CD4-positive, alpha-beta T cell treated with Interleukin-2 at 100 ng/mL for 4 hours (primary cell): ENCODE measurements around the gene CC2D1A.
"Not testable (repeated sequence)": the region's sequence is repeated elsewhere in the genome, so short reads cannot be mapped to it uniquely, and the experiment has no call there.

Experiments used
- DNase-seq: peaks from one replicate; pipeline ENCODE4 v3.0.0-alpha.2; 2020; ENCODE audit warnings: low spot score

The CC2D1A gene

DNA sequence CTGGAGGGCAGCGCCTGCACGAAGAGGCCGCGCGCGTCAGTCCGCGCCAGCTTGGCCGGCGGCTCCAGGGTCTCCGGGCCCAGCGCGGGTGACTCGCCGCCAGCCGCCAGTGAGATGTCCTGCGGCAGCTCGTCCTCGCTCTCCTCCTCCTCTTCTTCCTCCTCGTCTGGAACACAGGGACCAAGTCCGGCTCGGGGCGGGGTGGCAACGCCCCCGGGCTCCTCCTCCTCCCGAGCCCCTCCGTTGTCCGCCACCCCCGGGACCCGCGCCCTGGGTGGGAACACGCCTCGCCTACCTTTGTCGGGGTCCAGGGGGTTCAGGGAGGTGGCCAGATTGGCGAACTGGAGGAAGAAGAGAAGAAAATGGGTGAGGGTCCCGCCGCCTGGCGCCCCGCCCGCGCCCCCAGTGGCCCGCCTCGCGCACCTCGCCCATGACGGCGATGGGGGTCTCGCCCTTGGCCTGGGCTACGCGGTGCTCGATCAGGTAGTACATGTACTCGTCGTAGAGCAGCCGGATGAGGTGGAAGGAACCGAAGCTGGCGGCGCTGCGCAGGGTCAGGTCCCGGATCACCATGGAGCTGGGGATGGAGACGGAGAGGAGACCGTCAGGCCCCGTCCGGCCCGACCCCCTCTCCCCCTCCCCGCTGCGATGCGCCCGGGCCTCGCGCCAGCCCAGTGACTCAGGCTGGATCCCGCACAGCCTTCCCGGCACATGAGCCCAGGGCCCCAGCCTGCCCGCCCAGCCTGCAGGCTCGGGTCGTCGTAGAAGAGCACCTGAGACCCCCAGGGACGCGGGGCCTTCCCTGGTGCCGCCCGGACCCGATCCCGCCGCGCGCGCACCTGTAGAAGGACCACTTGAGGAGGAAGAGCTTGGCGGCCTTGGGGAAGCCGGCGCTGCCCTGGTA, 57.0 kb downstream of the CC2D1A start:
- no peak for DNase-seq

DNA sequence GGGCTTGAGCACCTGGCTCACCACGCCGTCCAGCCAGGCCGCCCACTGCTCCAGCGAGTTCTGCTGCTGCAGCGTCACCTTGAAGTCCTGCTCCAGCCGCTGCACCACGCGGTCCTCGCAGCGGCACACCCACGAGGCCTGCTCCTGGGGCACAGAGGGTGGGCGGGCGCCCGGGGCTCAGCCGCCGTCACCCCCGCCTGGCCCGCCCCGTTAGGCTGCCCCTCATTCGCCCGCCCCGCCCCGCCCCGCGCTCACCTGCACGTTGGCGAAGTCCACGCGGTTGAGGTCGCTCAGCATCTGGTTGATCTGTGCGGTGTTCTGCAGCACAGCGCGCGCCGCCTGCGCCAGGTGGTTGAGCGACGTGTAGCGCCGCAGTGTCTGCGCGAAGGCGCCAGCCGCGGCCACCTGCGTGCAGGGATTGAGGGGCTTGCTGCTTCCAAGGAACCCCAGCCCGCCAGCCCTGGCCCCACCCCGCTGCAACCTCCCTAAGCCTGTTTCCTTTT, 57.7 kb downstream of the CC2D1A start:
- no peak for DNase-seq

DNA sequence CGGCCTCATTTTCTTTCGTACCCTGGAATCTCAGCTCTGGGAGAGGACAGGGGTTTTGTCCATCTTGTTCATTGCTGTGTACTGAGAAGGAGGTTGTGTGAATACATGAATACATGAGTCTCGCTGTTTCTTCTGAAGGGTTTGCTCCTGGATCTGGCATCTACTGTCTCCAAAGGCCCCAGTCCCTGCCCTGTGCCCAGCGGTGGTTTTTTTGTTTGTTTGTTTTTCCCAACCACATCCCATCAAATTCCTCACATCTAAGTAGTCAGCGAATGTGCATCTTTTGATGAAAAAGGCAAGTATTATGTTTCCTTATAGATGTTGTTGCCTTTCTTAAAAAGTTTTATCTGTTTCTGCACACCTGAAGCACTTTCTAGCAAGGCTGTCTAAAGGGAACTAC, 58.8 kb downstream of the CC2D1A start:
- DNase-seq, result no peak

DNA sequence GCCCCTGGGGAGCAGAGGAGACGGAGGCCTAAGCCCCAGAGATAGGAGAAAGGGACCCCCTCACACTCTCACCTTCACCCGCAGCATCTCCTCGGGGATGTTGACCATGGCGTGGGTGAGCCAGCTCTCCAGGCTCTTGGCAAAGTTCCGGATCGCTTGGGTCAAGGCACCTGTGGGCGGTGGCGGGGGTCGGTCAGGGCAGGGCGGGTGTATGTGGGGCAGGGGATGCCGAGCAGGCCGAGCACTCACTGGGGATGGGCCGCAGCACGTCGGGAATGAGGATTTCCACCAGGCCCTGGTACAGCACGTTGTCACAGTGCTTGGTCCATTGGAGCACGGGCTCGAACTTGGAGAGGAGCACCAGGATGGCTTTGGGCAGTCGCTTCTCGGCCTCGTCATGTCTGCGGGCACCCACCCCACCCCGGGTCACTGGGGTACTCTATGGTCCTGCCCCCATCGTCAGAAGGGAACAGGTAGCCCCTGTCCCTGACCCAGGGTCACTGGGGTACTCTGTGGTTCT, 59.4 kb downstream of the CC2D1A start:
- no peak for DNase-seq

DNA sequence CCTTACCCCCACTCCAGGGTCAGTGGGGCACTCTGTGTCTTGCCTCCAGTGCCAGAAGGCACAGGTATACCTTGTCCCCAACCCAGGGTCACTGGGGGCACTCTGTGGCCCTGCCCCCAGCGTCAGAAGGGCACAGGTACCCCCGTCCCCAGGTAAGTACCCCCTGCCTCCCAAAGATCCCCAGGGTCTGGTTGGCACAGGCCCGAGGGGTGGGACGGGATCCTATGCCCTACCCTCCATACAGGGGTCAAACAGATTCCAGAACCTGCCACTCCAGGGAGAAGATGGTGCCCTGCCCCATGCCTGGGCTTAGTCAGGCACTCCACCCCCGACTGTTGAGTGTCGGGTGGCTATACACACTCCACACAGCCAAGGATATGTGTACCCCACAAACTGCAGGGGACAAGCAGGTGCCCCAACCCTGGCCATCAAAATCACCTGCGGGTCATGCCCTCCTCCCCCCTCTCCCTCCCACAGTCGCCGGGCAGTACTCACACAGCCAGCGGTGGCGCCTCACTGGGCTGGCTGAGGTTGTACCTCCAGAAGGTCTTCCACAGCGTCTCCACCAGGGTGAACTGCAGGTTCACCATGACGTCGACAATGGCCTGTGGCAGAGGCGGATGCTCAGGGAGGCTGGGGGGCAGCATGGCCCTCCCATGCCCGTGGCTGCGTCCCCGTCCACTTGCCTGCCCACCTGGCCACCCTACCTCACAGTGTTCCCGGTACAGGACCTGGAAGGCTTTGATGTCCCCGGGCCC, 60.1 kb downstream of the CC2D1A start:
- DNase-seq, result no peak

DNA sequence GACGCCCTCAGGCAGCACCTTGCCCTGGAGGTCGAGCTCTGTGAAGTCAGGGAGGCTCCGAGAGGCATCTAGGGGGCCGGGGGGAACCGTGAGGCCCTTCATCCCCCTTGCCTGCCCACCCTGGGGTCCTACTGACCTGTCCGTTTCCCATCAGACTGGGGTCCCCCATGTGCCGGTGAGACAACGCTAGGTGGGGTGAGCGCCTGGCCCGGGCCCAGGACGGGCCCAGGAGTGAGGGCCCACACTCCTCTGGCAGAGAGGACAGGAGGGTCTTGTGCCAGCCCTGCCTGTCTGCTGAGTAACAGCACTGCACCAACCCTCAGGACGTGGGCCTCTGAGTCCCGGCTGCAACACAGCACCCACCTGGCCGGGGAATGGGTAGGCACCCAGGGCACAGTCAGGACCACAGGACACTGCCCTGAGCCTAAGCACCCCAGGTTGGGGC, 60.7 kb downstream of the CC2D1A start:
- no peak for DNase-seq

DNA sequence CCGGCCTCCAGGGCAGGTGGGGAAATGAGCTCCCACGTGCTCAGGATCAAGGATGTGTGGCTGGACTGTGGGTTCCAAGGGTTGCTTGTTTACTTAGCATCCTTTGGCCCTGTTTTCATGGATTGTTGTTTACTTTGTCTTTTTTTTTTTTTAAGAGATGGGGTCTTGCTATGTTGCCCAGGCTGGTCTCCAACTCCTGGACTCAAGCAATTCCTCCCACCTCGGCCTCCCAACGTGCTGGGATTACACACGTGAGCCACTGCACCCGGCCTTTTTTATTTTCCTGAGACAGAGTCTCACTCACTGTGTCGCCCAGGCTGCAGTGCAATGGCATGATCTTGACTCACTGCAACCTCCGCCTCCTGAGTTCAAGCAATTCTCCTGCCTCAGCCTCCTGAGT, 61.2 kb downstream of the CC2D1A start:
- DNase-seq, result not testable (repeated sequence)

DNA sequence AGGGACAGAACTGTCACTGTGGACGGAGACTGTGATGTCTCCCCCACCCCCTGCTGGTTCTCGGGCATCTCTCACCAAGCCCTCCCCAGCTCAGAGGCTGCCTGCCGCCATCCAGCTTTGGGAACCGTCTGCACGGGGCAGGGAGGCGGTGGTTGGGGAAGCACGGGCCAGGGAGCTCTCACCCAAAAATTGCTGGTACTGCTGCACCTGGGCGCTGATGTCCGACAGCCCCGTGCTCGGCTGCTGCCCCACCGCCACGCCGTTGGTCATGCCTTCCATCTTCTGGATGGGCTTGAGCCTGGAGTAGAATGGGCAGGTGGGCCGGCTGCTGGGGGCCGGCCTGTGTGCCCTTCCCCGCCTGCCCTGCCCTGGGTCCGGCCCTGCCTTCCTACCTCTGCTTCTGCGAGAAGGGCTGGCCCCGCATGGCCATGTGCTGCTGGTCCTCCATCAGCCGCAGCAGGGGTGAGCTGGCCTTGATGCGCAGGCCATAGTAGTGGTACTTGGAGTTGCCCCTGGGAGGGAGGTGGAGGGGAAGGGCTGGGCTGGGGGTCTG, 62.5 kb downstream of the CC2D1A start:
- no peak for DNase-seq

DNA sequence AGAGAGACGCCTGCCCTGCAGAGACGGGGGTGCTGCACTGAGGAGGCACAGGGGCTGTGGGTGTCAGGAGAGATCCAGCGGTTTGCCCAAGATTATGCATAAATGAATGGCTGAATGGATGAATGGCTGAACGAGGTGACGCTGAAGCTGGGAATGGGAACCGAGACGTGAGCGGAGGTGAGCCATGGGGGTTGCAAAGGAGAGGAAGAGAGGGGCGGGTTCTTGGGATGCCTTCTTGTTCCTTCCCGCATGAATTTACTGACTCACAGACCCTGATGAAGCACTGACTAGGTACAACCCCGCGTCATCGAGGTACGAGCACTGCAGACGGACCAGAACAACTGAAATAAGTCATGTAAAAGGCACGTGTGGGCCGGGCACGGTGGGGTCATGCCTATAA, 63.0 kb downstream of the CC2D1A start:
- DNase-seq, result no peak

DNA sequence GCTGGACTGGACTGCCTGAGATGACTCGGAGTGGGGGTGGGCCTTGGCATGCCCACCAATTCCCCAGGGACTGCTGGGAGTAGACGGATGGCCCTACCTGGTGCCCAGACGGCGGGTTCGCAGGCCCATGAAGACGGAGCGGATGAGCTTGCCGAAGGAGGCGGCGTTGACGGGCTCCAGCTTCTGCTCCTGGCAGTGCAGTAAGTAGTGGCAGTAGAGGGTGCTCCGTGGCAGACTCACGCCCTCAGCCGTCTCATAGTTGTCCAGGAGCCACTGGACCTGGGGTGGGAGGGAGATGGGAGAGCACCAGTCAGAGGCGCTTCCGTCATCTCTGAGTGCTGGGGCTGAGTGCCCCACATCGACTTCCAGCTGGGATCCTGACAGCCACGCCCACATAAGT, 63.9 kb downstream of the CC2D1A start:
- DNase-seq, result no peak

DNA sequence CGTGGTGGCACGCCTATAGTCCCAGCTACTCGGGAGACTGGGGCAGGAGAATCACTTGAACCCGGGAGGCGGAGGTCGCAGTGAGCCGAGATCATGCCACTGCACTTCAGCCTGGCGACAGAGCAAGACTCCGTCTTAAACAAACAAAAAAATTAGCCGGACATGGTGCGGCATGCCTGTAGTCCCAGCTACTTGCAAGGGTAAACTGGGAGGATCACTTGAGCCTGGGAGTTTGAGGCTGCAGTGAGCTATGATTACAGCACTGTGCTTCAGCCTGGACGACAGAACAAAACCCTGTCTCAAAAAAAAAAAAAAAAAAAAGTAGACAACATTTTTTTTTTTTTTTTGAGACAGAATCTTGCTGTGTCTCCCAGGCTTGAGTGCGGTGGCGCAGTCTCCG, 65.9 kb downstream of the CC2D1A start:
- not testable (repeated sequence) for DNase-seq

DNA sequence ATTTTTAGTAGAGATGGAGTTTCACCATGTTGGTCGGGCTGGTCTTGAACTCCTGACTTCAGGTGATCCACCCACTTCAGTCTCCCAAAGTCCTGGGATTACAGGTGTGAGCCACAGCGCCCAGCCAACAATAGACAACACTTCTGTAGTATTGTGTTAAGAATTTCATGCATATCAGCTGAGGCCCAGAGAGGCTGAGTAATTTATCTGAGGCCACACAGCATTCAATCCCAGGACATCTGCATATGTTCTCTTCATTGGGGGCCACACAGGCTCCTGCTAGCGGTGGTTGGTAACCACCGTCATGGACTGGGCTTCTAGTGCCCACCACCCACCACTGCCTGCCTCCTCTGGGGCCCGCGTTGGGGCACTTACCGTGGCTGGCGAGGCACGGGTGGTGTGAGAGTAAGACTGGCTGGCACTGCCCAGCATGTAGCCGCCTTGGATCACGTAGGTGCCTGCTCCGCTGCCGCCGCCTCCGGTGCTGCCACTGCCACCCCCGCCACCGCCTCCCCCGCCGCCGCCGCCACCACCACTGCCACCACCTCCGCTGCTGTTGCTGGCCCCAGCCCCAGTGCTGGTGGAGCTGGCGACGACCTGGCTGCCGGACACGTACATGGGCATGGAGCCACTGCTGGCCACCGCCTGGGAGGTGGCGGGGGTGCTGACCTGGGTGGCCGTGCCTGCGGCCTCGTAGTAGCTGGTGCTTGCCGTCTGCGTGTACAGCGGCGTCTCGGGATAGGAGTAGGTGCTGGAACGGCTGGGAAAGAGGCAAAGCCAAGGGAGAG, 66.6 kb downstream of the CC2D1A start:
- DNase-seq, result no peak

DNA sequence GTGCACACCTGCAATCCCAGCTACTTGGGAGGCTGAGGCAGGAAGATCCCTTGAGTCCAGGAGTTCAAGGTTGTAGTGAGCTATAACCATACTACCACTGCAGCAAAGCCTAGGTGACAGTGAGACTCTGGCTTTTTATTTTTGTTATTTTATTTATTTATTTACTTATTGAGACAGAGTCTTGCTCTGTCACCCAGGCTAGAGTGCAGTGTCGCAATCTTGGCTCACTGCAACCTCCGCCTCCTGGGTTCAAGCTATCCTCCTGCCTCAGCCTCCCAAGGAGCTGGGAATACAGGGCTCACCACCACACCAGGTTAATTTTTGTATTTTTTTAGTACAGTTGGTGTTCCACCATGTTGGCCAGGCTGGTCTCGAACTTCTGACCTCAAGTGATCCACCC, 67.5 kb downstream of the CC2D1A start:
- DNase-seq, result not testable (repeated sequence)

DNA sequence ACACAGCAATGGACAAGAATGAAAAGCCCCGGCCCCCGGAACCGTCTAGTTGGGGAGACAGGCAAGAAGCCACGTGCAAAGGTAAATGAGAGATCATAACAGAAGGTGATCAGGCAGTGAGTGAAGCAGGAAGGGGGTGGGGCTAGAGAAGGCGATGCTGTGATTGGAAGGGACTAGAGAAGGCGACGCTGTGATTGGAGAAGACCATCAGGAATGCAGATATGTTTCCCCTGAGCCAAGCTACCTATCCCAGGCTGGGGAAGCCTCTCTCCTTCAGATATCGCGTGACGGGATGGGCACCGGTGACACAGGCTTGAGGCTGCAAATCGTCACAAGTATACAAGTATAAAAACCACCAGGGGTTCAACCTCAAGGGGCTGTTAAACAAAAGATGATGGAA, 68.1 kb downstream of the CC2D1A start:
- peak; percentile 39 for DNase-seq

DNA sequence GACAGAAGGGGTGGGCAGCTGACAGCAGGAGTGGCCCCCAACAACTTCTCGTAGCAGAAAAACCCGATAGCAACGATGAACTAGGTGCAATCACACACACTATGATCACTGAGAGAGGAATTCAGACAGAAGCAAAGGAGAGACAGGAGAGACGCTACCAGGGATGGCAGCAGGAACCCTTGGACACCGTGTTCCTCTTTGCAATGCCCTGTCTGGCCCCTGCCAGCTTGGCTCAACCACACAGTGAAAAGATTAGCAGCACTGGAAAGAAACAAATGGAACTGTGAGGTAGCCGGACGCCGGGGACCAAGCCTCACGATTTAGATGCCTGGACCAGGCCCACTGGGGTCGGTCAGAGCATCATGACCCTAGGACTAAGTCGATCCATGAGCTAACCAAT, 69.9 kb downstream of the CC2D1A start:
- no peak for DNase-seq

DNA sequence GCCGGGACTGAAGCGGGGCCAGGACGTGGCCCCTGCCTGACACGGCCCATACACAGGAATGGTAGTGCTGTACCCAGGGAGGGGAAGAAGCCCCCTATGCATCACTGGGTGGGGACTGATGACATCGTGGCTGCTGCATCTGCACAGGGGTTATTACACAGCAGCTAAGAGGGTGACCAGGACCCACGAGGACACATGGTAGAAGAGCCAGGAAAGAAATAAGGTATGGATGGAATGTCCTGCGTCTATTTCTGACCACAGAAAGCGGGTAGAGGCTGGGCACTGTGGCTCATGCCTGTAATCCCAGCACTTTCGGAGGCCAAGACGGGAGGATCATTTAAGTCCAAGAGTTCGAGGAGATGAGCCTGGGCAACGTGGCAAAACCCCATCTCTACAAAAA, 70.4 kb downstream of the CC2D1A start:
- DNase-seq, result no peak

DNA sequence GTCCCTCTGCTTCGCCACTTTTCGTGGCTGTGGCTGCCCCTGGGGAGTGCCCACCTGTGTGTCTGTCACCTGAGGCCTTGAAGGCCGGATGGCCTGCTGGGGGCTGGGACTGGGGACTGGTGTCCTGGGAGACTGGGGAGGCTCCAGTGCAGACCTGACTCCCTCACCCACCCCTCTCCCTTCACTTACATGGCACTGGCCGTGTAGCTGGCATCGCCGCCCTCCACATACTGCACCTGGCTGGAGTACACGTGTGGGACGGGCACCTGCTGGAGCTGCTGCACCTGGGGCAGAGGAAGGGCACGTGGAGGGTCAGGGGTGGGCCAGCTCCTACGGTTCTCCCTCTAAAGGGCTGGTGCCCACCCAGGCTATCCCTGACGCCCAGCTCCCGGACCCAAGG, 71.8 kb downstream of the CC2D1A start:
- no peak for DNase-seq

DNA sequence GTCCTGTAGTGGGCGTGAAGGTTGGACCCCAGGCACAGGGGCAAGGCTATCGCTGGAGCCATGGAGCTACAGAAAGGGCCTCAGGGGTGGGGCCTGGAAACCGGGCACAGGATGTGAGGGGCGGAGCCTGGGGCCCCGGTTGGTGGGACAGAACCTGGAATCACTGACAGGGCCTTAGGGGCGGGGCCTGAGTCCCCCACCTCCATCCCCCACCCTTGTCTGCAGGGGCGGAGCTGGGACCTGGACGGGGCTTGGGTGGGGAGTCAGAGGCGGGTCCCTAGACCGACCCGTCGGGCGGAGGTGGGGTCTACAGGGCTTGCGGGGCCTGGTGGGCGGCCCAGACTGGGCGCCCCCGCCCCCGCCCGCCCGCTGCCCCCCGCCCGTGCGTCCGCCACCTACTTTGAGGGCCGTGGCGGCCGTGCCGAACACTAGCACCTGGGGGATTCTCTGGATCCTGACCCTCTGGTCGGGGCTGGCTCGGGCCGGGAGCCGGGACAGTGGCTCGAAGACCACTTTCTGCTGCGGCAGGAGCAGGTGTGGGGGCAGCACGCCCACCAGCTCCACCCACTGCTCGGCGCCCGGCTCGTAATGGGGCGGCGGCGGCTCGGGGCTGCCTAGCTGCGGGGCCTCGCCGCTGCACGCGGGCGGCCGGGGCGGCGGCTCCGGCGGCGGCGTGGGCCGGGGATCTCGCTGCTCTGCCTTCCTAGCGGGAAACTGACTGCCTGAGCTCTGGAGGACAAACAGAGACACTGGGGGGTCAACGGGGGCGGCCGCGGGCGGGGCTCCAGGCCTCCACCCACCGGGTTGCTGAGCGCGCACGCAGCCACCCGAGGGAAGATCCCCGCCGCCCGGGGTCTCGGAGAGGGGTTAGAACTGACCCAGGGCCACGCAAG, 72.6 kb downstream of the CC2D1A start:
- peak; percentile 22 for DNase-seq

DNA sequence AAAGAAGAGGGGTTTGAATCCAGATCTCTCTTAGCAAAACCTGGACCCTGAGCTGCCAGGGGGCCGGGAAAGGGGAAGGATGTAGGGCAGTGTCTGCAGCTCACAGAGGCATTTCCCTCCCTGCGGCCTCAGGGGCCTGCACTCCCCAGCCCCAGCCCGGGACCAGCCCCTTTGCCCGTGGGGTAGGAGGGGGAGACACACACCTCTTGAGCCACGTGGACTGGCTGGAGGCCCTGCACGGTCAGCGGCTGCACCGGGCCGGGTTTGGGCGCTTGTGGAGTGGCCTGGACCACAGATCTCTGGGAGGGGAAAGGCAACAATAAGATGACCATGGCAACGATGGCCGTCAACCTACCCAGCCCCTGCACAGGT, 73.2 kb downstream of the CC2D1A start:
- no peak for DNase-seq

DNA sequence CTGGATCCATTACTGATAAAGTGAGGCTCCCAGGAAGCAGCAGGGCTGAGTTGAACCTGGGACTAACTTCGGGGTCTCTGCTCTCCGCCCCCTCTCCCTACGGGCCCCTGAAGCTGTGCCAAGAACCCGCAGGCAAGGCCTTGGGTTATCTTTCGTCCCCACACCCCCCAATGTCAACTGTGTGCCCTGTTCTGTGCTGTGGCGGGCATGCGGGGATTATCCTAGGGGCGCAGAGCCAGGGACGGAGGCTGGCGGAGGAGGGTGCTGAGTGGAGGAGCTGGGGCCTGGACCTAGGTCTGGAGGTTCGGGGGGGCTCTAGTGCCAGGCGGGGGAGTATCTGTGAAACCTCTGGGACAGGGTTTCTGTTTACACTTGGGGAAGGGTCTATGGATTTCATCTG, 73.7 kb downstream of the CC2D1A start:
- no peak for DNase-seq

DNA sequence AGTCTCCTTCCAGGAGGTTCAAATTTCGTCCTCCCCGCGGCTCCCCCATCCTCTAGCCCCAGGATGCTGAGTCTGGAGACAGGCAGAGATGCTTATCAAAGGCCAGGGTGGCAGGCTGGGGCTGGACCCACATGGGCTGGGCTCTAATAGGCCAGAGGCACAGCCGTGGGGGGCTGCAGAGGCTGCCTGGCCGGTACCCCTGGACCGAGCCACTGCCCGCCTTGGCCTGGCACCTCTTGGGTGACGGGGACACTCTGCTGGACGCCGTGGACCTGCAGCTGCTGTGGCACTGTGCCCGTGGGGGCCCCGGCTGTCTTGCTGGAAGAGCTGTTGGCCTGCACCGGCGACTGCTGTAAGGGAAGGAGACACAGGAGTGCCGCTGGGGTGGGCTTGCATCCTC, 74.3 kb downstream of the CC2D1A start:
- DNase-seq, result no peak
